Cardiac fibroblast (primary cell): ENCODE results near the gene POLD1.

Experiments used
- DNase-seq, 2 donors: peaks; one replicate each; pipeline versions ENCODE4 v3.0.0 to v3.0.0-alpha.2; 2010; ENCODE audit warnings: low read depth in 2 of 2
- H3K4me3 ChIP-seq, 2 donors: replicated peaks in 1 of 2; 1 replicate in 1 of 2; 2 replicates in 1 of 2; pipeline ENCODE4 v1.5.1; 2011; ENCODE audit warnings: low read depth in 2 of 2, low read length in 2 of 2, mild to moderate bottlenecking in 2 of 2, moderate library complexity in 1 of 2
- CTCF ChIP-seq: IDR thresholded peaks from one replicate; pipeline ENCODE4 v1.5.1; 2011; ENCODE audit warnings: low read depth, mild to moderate bottlenecking, low read length, inconsistent platforms

Gene POLD1

GRCh38 chr19:50410109-50410508, 26.0 kb downstream of the POLD1 start:
- TF ChIP-seq CTCF: no peak
- no peak for DNase-seq
- no peak overlapping the region for H3K4me3 ChIP-seq

- DNase-seq: no peak
- no peak for TF ChIP-seq CTCF
- H3K4me3 ChIP-seq: no peak overlapping the region
Measured at GRCh38 chr19:50412419-50412818, 28.3 kb downstream of the POLD1 start.

- no peak for TF ChIP-seq CTCF
- H3K4me3 ChIP-seq: no peak overlapping the region
- DNase-seq: no peak
Measured at GRCh38 chr19:50413096-50413495, 28.9 kb downstream of the POLD1 start.

GRCh38 chr19:50413531-50413930, 29.4 kb downstream of the POLD1 start:
- H3K4me3 ChIP-seq: no peak overlapping the region
- no peak for TF ChIP-seq CTCF
- DNase-seq: no peak

GRCh38 chr19:50414864-50415660, 30.9 kb downstream of the POLD1 start:
- TF ChIP-seq CTCF: peak; percentile 95
- no peak overlapping the region for H3K4me3 ChIP-seq
- peak; percentile 69 to 76 for DNase-seq

- DNase-seq: no peak
- no peak for TF ChIP-seq CTCF
- H3K4me3 ChIP-seq: no peak overlapping the region
Measured at GRCh38 chr19:50415661-50416033, 31.5 kb downstream of the POLD1 start.
